Measurements from ENCODE around the gene SIGMAR1. TPM values are rescaled to one million over a fixed set of nuclear protein-coding genes. Genes with fewer than 3 reads are reported as not detected.

SIGMAR1 gene
- total RNA-seq, 2 experiments from 2014 or later = 53.3 to 55.5 TPM

DNA sequence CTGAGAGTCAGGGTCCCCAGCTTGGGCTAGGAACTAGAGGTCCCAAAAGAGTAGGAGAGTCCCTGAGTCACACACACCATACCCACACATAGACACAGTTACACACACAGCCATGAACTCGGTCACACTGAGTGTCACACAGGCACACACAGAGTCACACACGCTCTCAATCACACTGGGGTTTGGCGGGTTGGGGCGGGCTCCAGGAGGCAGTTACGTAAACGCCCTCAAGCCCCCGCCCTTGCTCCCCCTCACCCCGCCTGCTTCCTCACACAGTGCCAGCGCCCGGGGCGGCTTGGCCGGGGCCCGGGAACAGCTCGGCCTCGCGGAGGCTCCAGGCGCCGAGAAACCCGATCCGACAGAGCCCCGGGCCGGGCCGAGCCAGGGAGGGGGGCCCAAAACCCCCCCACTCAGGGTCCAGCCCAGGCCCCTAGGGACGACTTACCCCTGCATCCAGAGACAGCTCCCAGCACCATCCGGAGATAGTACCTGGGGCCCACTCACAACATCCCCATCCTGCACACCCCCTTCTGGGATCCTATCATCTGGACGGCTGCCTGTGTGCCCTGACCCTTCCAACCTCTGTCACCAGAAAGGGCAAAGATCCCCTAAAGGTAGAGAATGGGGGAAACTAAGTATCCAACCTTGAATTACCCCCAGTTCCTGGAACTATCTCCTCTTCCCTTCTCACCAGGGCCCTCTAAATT is 44.5 kb downstream of the SIGMAR1 start:
- Mint-ChIP-seq H3K4me3 (no peak overlapping the region), H3K36me3 (ENCODE audit: low read depth) (no peaks in the 10 kb centered on the region), H3K9me3 (no peaks in the 10 kb centered on the region), H3K27ac (no peak overlapping the region), H3K27me3 (peaks cover 53% of the 10 kb centered on the region), H3K4me1 (peaks cover 34% of the 10 kb centered on the region)
- POLR2A ChIA-PET = no interaction called here
- CTCF ChIA-PET = interaction anchor here (2.0 to 3.0 kb wide), 4 partner anchors 11 to 189 kb away, joined by 8 to 12 read pairs (median 9); no protein-coding TSS in a partner anchor
- DNase-seq = no peak

DNA sequence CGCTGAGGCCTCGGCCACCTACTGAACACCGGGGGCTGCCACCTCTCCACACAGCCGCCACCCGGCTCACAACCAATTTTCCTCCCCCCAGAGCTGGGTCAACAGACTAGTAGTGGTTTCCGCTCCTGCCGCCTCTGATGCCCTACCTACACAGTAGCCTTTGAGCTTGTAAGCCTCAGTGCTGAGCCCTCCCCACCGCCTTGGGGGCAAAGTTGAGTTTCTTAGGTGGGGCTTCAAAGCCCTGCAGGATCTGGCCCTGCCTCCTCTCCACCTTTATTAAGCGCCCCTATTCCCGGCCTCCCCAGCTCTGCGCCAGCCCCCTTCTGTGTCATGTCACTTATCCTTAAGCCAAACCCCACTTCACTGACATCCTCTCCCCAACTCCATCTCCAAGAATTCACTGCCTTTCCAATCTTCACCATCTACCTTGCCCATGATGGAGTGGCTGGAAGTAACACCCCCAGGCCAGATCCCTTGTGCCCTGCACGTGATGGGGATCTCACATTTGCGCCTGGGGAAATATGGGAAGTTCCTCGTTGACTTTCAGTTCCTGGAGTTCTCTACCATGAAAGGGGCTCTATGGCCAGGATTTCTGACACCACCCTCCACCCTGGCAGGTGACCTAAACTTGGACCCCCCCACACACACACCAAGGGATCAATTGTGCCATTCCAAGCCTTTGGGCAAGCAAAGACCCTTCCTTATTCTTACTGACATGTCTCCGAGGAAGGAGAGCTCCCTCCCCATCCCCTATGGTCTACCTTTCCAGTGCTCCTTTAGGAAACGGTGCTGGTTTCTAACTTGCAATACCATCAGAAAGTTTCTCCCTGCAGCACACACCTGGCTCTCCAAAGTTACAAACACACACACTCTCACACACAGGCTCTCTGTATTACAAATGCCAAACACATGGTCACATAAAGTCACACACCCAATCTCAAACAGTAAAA is 45.4 kb downstream of the SIGMAR1 start:
- ChIA-PET POLR2A (interaction anchor here (1.1 kb wide), 1 partner anchor 19 kb away, joined by 6 read pairs; no protein-coding TSS in a partner anchor), CTCF (interaction anchor here (0.5 to 3.0 kb wide), 15 partner anchors 9 to 188 kb away, joined by 3 to 12 read pairs (median 5); partner anchors contain the start of genes DCTN3 and GALT)
- Mint-ChIP-seq H3K27me3 (peaks cover 62% of the 10 kb centered on the region), H3K36me3 (ENCODE audit: low read depth) (no peaks in the 10 kb centered on the region), H3K27ac (no peak overlapping the region), H3K4me1 (peaks cover 34% of the 10 kb centered on the region), H3K4me3 (peak overlapping the region; percentile 13), H3K9me3 (no peaks in the 10 kb centered on the region)
- DNase-seq = no peak

GRCh38 chr9:34591248-34591916 is 46.2 kb downstream of the SIGMAR1 start:
- ChIA-PET POLR2A (interaction anchor here (1.1 kb wide), 1 partner anchor 20 kb away, joined by 6 read pairs; no protein-coding TSS in a partner anchor), CTCF (interaction anchor here (0.7 to 2.5 kb wide), 16 partner anchors 9 to 187 kb away, joined by 3 to 10 read pairs (median 4); partner anchors contain the start of genes DCTN3 and GALT)
- no peaks in the 10 kb centered on the region for H3K9me3 Mint-ChIP-seq
- peaks cover 34% of the 10 kb centered on the region for H3K4me1 Mint-ChIP-seq
- DNase-seq = peak; percentile 77
- peaks cover 70% of the 10 kb centered on the region for H3K27me3 Mint-ChIP-seq
- H3K36me3 Mint-ChIP-seq (ENCODE audit: low read depth) = no peaks in the 10 kb centered on the region
- H3K27ac Mint-ChIP-seq = no peak overlapping the region
- H3K4me3 Mint-ChIP-seq = peak overlapping the region; percentile 13

DNA sequence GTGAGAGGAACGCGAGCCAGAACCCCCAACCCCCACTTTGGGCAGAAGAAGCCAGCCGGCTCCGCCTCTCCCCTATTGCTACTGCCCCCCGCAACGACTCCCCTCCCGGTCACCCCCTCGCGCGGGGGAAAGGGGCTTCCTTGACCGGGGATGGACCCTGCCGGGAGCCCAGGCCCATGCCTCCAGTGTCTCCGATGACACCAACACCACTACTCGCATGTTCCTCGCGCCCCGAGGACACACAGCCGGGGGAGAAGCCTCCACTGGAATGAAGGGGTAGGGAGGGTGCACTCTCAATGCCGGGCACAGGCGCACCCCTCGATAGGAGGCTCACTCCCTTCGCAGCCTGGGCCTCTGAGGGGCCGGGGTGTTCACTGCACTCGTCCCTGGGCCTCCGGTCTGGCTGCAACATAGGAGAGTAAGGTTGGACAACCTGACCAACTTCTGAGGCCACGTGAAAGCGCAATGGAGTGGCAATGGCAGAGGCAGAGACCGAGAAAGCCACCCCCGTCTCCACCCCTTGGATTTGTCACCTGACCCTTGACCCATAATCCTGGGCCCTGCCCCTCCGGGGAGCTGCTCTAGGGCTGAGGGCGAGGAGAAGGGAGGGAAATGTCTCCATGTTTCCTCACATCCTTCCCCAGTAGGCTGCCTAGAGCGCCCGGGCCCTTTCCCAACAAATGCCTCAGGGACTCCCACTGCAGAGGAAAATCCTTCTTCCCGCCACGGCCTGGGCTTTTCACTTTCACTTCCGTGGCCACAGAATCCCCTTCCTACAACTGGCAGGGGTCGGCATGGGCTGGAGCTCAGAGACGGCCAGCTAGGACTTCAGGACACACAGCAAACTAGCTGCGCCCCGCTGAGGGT is 47.0 kb downstream of the SIGMAR1 start:
- Mint-ChIP-seq H3K27ac (no peak overlapping the region), H3K4me3 (peak overlapping the region; percentile 21), H3K4me1 (peaks cover 34% of the 10 kb centered on the region), H3K9me3 (no peaks in the 10 kb centered on the region), H3K27me3 (peaks cover 77% of the 10 kb centered on the region), H3K36me3 (ENCODE audit: low read depth) (no peaks in the 10 kb centered on the region)
- DNase-seq = no peak
- ChIA-PET POLR2A (no interaction called here), CTCF (interaction anchor here (0.8 to 2.5 kb wide), 11 partner anchors 8 to 187 kb away, joined by 3 to 10 read pairs (median 6); partner anchors contain the start of gene DCTN3)

GRCh38 chr9:34589636-34590380 is 47.8 kb downstream of the SIGMAR1 start, which contains the start of gene CNTFR:
CNTFR (minus strand) TSS chr9:34589724; CDS start chr9:34568981, 20,743 bp downstream.
- H3K36me3 Mint-ChIP-seq (ENCODE audit: low read depth) = no peaks in the 10 kb centered on the region
- H3K4me3 Mint-ChIP-seq = peak within 1 kb of the TSS; percentile 47
- POLR2A ChIA-PET = no interaction called here
- DNase-seq = no peak
- H3K9me3 Mint-ChIP-seq = no peaks in the 10 kb centered on the region
- peaks cover 34% of the 10 kb centered on the region for H3K4me1 Mint-ChIP-seq
- peak within 1 kb of the TSS; percentile 13 for H3K27ac Mint-ChIP-seq
- peaks cover 80% of the 10 kb centered on the region for H3K27me3 Mint-ChIP-seq
- CTCF ChIA-PET = no interaction called here

GRCh38 chr9:34588671-34589635 is 48.6 kb downstream of the SIGMAR1 start:
- Mint-ChIP-seq H3K27ac (peak overlapping the region; percentile 13), H3K27me3 (peaks cover 83% of the 10 kb centered on the region), H3K4me1 (peaks cover 34% of the 10 kb centered on the region), H3K9me3 (no peaks in the 10 kb centered on the region), H3K4me3 (peak overlapping the region; percentile 47), H3K36me3 (ENCODE audit: low read depth) (no peaks in the 10 kb centered on the region)
- ChIA-PET CTCF (no interaction called here), POLR2A (no interaction called here)
- DNase-seq = no peak

GRCh38 chr9:34587271-34587670 is 50.3 kb downstream of the SIGMAR1 start:
- CTCF ChIA-PET = interaction anchor here (0.5 to 1.1 kb wide), 4 partner anchors 15 to 380 kb away, joined by 3 to 7 read pairs (median 4); partner anchors contain the start of gene SIGMAR1
- Mint-ChIP-seq H3K36me3 (ENCODE audit: low read depth) (no peaks in the 10 kb centered on the region), H3K27me3 (peaks cover 79% of the 10 kb centered on the region), H3K9me3 (no peaks in the 10 kb centered on the region), H3K4me1 (peaks cover 31% of the 10 kb centered on the region), H3K4me3 (no peak overlapping the region), H3K27ac (no peak overlapping the region)
- POLR2A ChIA-PET = no interaction called here
- DNase-seq = no peak

DNA sequence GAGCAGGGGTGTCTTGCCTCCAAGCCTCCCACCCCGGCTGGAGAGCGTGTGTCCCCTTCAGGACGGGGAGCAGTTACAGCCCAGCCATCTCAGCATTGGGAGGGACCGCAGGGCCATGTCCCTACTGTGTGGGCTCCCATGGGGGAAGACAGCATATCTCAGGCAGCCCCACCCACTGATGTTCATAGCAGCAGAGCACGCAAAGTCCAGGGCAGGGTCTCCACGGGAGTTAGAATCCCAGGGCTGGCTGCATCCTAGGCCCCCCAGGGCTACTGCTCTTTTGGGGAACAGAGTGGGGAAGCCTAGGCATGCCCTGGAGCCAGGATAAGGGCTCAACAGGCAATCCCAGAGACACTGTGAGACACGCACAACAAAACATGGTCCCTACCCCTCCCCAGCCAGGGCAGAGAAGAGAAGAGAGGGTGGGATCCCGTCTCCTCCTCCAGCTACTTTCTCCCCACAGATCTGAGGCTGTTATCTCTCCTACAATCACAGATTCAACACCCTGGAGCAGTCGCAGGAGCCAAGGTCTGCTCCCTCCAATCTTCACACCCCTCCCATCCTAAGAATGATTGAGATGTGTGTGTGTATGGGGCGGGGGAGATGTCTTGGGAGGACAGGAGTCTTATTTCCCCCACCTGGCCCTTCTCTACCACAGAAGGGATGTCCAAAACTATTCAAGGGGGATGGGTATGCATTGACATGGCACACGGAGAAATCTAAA is 51.5 kb downstream of the SIGMAR1 start:
- H3K9me3 Mint-ChIP-seq = no peaks in the 10 kb centered on the region
- peaks cover 76% of the 10 kb centered on the region for H3K27me3 Mint-ChIP-seq
- ChIA-PET POLR2A (no interaction called here), CTCF (no interaction called here)
- H3K4me1 Mint-ChIP-seq = peaks cover 22% of the 10 kb centered on the region
- H3K36me3 Mint-ChIP-seq (ENCODE audit: low read depth) = no peaks in the 10 kb centered on the region
- no peak for DNase-seq
- H3K27ac Mint-ChIP-seq = no peak overlapping the region
- H3K4me3 Mint-ChIP-seq = no peak overlapping the region

GRCh38 chr9:34584970-34585369 is 52.6 kb downstream of the SIGMAR1 start:
- H3K4me3 Mint-ChIP-seq = no peak overlapping the region
- CTCF ChIA-PET = no interaction called here

More at GRCh38 chr9:34584970-34585369, 52.6 kb downstream of the SIGMAR1 start:
- Mint-ChIP-seq H3K36me3 (ENCODE audit: low read depth) (no peaks in the 10 kb centered on the region), H3K4me1 (peaks cover 11% of the 10 kb centered on the region), H3K9me3 (no peaks in the 10 kb centered on the region), H3K27me3 (peaks cover 76% of the 10 kb centered on the region), H3K27ac (no peak overlapping the region)
- no peak for DNase-seq
- POLR2A ChIA-PET = no interaction called here
